SK-N-SH (cell line): ENCODE data around the gene BDKRB1. TPM values are rescaled to one million over a fixed set of nuclear protein-coding genes. Genes with fewer than 3 reads are reported as not detected.

Source experiments
- CTCF ChIA-PET: fragments of 300-600, 350-600 bp; formaldehyde crosslinking; extraction: SDS; loops from one replicate; lab custom pipeline; 2021; lab: Yijun Ruan, JAX
- POLR2A ChIA-PET: fragments of 350-600 bp; sonication (Branson Sonifier 250); formaldehyde crosslinking; extraction: SDS; loops from one replicate; lab custom pipeline; 2020; ENCODE audit warnings: antibody characterized with exemption, inconsistent platforms; lab: Yijun Ruan, JAX
- DNase-seq: peaks from one replicate; pipeline ENCODE4 v3.0.0; 2012
- H2AFZ ChIP-seq: fragments of 200-600 bp; sonication (generic); 2 replicates; pipeline ENCODE4 v1.8.1; 2016; ENCODE audit warnings: antibody characterized with exemption, mild to moderate bottlenecking, low read depth
- H3F3A ChIP-seq: fragments of 200-600 bp; sonication (generic); replicated peaks from 2 replicates; pipeline ENCODE3; 2016; ENCODE audit warnings: antibody characterized with exemption, mild to moderate bottlenecking; ENCODE audit not compliant: insufficient read depth
- H3K27ac ChIP-seq, 2 experiments: fragments of 200-500 bp in 1 of 2; fragments of 200-600 bp in 1 of 2; sonication (Bioruptor generic) in 1 of 2; sonication (generic), shearing (Covaris generic) in 1 of 2; 2 replicates each; pipeline versions ENCODE4 v1.5.1 to v1.6.1; 2014 to 2016; ENCODE audit warnings: low read depth in 2 of 2, inconsistent platforms in 1 of 2, low read length in 1 of 2, mild to moderate bottlenecking in 1 of 2, mixed read lengths in 1 of 2
- H3K27me3 ChIP-seq: fragments of 200-600 bp; sonication (generic), shearing (Covaris generic); 2 replicates; pipeline ENCODE4 v1.6.1; 2016; ENCODE audit warnings: mixed run types; ENCODE audit not compliant: insufficient read depth
- H3K36me3 ChIP-seq, 2 experiments: fragments of 200-500 bp in 1 of 2; fragments of 200-600 bp in 1 of 2; sonication (Bioruptor generic) in 1 of 2; sonication (generic) in 1 of 2; replicated peaks in 1 of 2; 2 replicates each; pipeline versions ENCODE3 to v1.5.1; 2014 to 2016; ENCODE audit warnings: low read length in 1 of 2, mild to moderate bottlenecking in 1 of 2; ENCODE audit not compliant: insufficient read depth in 2 of 2, control insufficient read depth in 1 of 2
- H3K4me1 ChIP-seq, 2 experiments: fragments of 200-500 bp in 1 of 2; fragments of 200-600 bp in 1 of 2; sonication (Bioruptor generic) in 1 of 2; sonication (generic), shearing (Covaris generic) in 1 of 2; 2 replicates each; pipeline versions ENCODE4 v1.5.1 to v1.6.1; 2014 to 2016; ENCODE audit warnings: low read depth in 1 of 2, low read length in 1 of 2, mixed run types in 1 of 2; ENCODE audit not compliant: insufficient read depth in 2 of 2, control insufficient read depth in 1 of 2
- H3K4me2 ChIP-seq: fragments of 200-600 bp; sonication (generic), shearing (Covaris generic); 2 replicates; pipeline ENCODE4 v1.6.1; 2017; ENCODE audit warnings: mixed run types
- H3K4me3 ChIP-seq, 2 experiments: fragments of 200-500 bp in 1 of 2; fragments of 200-600 bp in 1 of 2; sonication (Bioruptor generic) in 1 of 2; sonication (generic), shearing (Covaris generic) in 1 of 2; 2 replicates each; pipeline versions ENCODE4 v1.5.1 to v1.8.1; 2014 to 2016; ENCODE audit warnings: low read depth in 2 of 2, inconsistent platforms in 1 of 2, low read length in 1 of 2, mild to moderate bottlenecking in 1 of 2, mixed read lengths in 1 of 2, moderate library complexity in 1 of 2
- H3K79me2 ChIP-seq: fragments of 200-600 bp; sonication (generic); 2 replicates; pipeline ENCODE4 v1.8.1; 2017; ENCODE audit warnings: mild to moderate bottlenecking; ENCODE audit not compliant: insufficient read depth
- H3K9ac ChIP-seq: fragments of 200-600 bp; sonication (generic); 2 replicates; pipeline ENCODE4 v1.6.1; 2017; ENCODE audit warnings: mixed run types
- H3K9me2 ChIP-seq: fragments of 200-600 bp; sonication (generic); 2 replicates; pipeline ENCODE4 v1.6.1; 2017; ENCODE audit warnings: mixed run types
- H3K9me3 ChIP-seq: fragments of 200-600 bp; sonication (generic); 2 replicates; pipeline ENCODE4 v1.6.1; 2017; ENCODE audit warnings: mixed run types, mild to moderate bottlenecking, moderate library complexity
- H4K20me1 ChIP-seq: fragments of 200-600 bp; sonication (generic); 2 replicates; pipeline ENCODE4 v1.6.1; 2017; ENCODE audit warnings: mild to moderate bottlenecking, mixed run types; ENCODE audit not compliant: insufficient read depth
- CHD2 ChIP-seq: fragments of 150-350 bp; IDR thresholded peaks from 2 replicates; pipeline ENCODE4 v1.6.1; 2018; ENCODE audit warnings: low read length; ENCODE audit not compliant: partially characterized antibody
- ELF1 ChIP-seq: IDR thresholded peaks from 2 replicates; pipeline ENCODE4 v1.4.0; 2012
- EP300 ChIP-seq, 2 experiments: IDR thresholded peaks; 2 replicates each; pipeline versions ENCODE4 v1.4.0 to v1.6.1; 2012; ENCODE audit warnings: borderline replicate concordance in 1 of 2, low read depth in 1 of 2, low read length in 1 of 2
- EZH2phosphoT487 ChIP-seq: fragments of 200-600 bp; sonication (generic); IDR thresholded peaks from 2 replicates; pipeline ENCODE4 v1.6.1; 2017; ENCODE audit warnings: low read depth, mixed run types, mild to moderate bottlenecking, antibody characterized with exemption, moderate library complexity, borderline replicate concordance
- FOXM1 ChIP-seq: IDR thresholded peaks from 2 replicates; pipeline ENCODE4 v1.4.0; 2012; ENCODE audit warnings: low read depth, mild to moderate bottlenecking
- GATA2 ChIP-seq: sonication (generic); formaldehyde crosslinking; IDR thresholded peaks from 2 replicates; pipeline ENCODE4 v1.5.0; 2020; ENCODE audit warnings: mild to moderate bottlenecking, missing genetic modification reagents
- MXI1 ChIP-seq: IDR thresholded peaks from 2 replicates; pipeline ENCODE4 v1.6.1; 2012; ENCODE audit warnings: mild to moderate bottlenecking, low read depth, low read length, improper control_type of control experiment
- NFIC ChIP-seq: IDR thresholded peaks from 2 replicates; pipeline ENCODE4 v1.4.0; 2012; ENCODE audit warnings: borderline replicate concordance
- POLR2AphosphoS5 ChIP-seq: IDR thresholded peaks from 2 replicates; pipeline ENCODE4 v1.6.1; 2012; ENCODE audit warnings: low read depth, low read length
- RAD21 ChIP-seq: IDR thresholded peaks from 2 replicates; pipeline ENCODE4 v1.6.1; 2012; ENCODE audit warnings: mild to moderate bottlenecking, low read length
- RCOR1 ChIP-seq: fragments of 150-350 bp; IDR thresholded peaks from 2 replicates; pipeline ENCODE4 v1.6.1; 2017; ENCODE audit warnings: antibody characterized with exemption, low read length
- RFX5 ChIP-seq: IDR thresholded peaks from 2 replicates; pipeline ENCODE4 v1.6.1; 2012; ENCODE audit warnings: mild to moderate bottlenecking, improper control_type of control experiment, low read length
- RXRA ChIP-seq: IDR thresholded peaks from 2 replicates; pipeline ENCODE4 v1.4.0; 2012; ENCODE audit warnings: low read depth, mild to moderate bottlenecking, borderline replicate concordance
- SMC3 ChIP-seq: IDR thresholded peaks from 2 replicates; pipeline ENCODE4 v1.6.1; 2012; ENCODE audit warnings: low read depth, low read length, improper control_type of control experiment
- WGBS: methylation state at CpG from one replicate; pipeline ENCODE4 v1.1.6; 2017; ENCODE audit warnings: low lambda C conversion rate; 5-methylcytosine and 5-hydroxymethylcytosine counted together
- polyA plus RNA-seq, 3 experiments: library from polyadenylated mRNA; depleted of rRNA; stranded (reverse); fragments of >200 nt; gene quantifications; 2 replicates each; pipeline ENCODE4 v1.2.3, GENCODE V29; 2012
- TF ChIP-seq, protein P1 (sequence below): fragments of 200-600 bp; sonication (generic); IDR thresholded peaks from 2 replicates; pipeline ENCODE4 v1.6.1; 2017; ENCODE audit warnings: antibody characterized with exemption, mild to moderate bottlenecking, moderate library complexity
- TF ChIP-seq, protein P2 (sequence below): IDR thresholded peaks from 2 replicates; pipeline ENCODE4 v1.6.1; 2012; ENCODE audit warnings: mild to moderate bottlenecking, low read depth, low read length, moderate library complexity
- TF ChIP-seq, protein P3 (sequence below): IDR thresholded peaks from 2 replicates; pipeline ENCODE4 v1.4.0; 2012; ENCODE audit warnings: low read depth
- TF ChIP-seq, protein P4 (sequence below): IDR thresholded peaks from 2 replicates; pipeline ENCODE4 v1.4.0; 2012; ENCODE audit warnings: low read depth, borderline replicate concordance
- TF ChIP-seq, protein P5 (sequence below): IDR thresholded peaks from 2 replicates; pipeline ENCODE4 v1.4.0; 2012; ENCODE audit warnings: low read depth, borderline replicate concordance

The BDKRB1 gene
- polyA plus RNA-seq, 1 of the 3 experiments (the other 2 are of a cell fraction) = 14.4 TPM

DNA sequence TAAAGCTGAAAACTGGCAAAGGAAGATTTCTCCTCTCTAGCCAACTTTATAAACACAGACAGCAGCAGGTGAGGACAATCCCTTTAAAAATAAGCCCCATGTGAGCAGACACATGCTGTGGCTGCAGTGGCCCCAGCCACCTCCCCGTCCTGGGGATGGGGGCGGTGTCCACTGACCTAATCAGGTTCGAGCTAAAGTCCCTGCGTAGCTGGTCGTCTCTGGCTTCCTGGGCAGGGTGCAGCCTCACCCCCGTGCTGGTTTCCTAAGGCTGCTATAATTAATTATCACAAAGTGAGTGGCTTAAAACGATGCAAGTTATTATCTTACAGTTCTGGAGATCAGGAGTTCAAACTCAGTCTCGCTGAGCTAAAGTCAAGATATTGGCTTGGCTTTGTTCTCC is 1.0 kb downstream of the BDKRB1 start:
- ChIA-PET POLR2A (no interaction called here), CTCF (interaction anchor here (1.6 kb wide), 1 partner anchor 156 kb away, joined by 6 read pairs; no protein-coding TSS in a partner anchor)
- Histone ChIP-seq H3K9me2 (no peaks in the 10 kb centered on the region), H3F3A (peaks cover 35% of the 10 kb centered on the region), H3K9ac (peak overlapping the region; percentile 64; the same call in 1 of the 2 replicates), H3K27ac (peak overlapping the region; percentile 53 to 97; a peak in 3 of 4 replicates), H3K4me1 (peaks cover 10 to 27% of the 10 kb centered on the region in 2 experiments), H2AFZ (no peak overlapping the region), H4K20me1 (no peaks in the 10 kb centered on the region), H3K4me2 (peak overlapping the region; percentile 66), H3K27me3 (no peaks in the 10 kb centered on the region), H3K79me2 (peaks cover 54% of the 10 kb centered on the region), H3K36me3 (peaks cover 0 to 15% of the 10 kb centered on the region in 2 experiments), H3K4me3 (no peak overlapping the region; a peak in 1 of 4 replicates), H3K9me3 (peaks cover 10% of the 10 kb centered on the region; the same call in 1 of the 2 replicates)
- WGBS = 82% methylated on average over 6 of the region's 8 CpGs
- DNase-seq = no peak
- no peak for TF ChIP-seq RXRA
- no peak for TF ChIP-seq EZH2phosphoT487
- TF ChIP-seq, protein P1, sequence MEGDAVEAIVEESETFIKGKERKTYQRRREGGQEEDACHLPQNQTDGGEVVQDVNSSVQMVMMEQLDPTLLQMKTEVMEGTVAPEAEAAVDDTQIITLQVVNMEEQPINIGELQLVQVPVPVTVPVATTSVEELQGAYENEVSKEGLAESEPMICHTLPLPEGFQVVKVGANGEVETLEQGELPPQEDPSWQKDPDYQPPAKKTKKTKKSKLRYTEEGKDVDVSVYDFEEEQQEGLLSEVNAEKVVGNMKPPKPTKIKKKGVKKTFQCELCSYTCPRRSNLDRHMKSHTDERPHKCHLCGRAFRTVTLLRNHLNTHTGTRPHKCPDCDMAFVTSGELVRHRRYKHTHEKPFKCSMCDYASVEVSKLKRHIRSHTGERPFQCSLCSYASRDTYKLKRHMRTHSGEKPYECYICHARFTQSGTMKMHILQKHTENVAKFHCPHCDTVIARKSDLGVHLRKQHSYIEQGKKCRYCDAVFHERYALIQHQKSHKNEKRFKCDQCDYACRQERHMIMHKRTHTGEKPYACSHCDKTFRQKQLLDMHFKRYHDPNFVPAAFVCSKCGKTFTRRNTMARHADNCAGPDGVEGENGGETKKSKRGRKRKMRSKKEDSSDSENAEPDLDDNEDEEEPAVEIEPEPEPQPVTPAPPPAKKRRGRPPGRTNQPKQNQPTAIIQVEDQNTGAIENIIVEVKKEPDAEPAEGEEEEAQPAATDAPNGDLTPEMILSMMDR = no peak
- no peak for TF ChIP-seq POLR2AphosphoS5
- TF ChIP-seq NFIC = no peak
- TF ChIP-seq, protein P2, sequence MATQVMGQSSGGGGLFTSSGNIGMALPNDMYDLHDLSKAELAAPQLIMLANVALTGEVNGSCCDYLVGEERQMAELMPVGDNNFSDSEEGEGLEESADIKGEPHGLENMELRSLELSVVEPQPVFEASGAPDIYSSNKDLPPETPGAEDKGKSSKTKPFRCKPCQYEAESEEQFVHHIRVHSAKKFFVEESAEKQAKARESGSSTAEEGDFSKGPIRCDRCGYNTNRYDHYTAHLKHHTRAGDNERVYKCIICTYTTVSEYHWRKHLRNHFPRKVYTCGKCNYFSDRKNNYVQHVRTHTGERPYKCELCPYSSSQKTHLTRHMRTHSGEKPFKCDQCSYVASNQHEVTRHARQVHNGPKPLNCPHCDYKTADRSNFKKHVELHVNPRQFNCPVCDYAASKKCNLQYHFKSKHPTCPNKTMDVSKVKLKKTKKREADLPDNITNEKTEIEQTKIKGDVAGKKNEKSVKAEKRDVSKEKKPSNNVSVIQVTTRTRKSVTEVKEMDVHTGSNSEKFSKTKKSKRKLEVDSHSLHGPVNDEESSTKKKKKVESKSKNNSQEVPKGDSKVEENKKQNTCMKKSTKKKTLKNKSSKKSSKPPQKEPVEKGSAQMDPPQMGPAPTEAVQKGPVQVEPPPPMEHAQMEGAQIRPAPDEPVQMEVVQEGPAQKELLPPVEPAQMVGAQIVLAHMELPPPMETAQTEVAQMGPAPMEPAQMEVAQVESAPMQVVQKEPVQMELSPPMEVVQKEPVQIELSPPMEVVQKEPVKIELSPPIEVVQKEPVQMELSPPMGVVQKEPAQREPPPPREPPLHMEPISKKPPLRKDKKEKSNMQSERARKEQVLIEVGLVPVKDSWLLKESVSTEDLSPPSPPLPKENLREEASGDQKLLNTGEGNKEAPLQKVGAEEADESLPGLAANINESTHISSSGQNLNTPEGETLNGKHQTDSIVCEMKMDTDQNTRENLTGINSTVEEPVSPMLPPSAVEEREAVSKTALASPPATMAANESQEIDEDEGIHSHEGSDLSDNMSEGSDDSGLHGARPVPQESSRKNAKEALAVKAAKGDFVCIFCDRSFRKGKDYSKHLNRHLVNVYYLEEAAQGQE = no peak
- TF ChIP-seq, protein P3, sequence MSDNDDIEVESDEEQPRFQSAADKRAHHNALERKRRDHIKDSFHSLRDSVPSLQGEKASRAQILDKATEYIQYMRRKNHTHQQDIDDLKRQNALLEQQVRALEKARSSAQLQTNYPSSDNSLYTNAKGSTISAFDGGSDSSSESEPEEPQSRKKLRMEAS = no peak
- no peak for TF ChIP-seq CHD2
- no peak for TF ChIP-seq EP300 (IDR thresholded peaks at IDR 0.05; ENCODE audit: borderline replicate concordance in 1 of 2, low read depth in 1 of 2, low read length in 1 of 2)
- no peak for TF ChIP-seq MXI1
- no peak for TF ChIP-seq GATA2 (CRISPR knock-in tag)
- TF ChIP-seq ELF1 = no peak
- no peak for TF ChIP-seq RFX5
- TF ChIP-seq FOXM1 = no peak
- no peak for TF ChIP-seq RAD21
- TF ChIP-seq, protein P4, sequence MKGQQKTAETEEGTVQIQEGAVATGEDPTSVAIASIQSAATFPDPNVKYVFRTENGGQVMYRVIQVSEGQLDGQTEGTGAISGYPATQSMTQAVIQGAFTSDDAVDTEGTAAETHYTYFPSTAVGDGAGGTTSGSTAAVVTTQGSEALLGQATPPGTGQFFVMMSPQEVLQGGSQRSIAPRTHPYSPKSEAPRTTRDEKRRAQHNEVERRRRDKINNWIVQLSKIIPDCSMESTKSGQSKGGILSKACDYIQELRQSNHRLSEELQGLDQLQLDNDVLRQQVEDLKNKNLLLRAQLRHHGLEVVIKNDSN = no peak
- TF ChIP-seq, protein P5, sequence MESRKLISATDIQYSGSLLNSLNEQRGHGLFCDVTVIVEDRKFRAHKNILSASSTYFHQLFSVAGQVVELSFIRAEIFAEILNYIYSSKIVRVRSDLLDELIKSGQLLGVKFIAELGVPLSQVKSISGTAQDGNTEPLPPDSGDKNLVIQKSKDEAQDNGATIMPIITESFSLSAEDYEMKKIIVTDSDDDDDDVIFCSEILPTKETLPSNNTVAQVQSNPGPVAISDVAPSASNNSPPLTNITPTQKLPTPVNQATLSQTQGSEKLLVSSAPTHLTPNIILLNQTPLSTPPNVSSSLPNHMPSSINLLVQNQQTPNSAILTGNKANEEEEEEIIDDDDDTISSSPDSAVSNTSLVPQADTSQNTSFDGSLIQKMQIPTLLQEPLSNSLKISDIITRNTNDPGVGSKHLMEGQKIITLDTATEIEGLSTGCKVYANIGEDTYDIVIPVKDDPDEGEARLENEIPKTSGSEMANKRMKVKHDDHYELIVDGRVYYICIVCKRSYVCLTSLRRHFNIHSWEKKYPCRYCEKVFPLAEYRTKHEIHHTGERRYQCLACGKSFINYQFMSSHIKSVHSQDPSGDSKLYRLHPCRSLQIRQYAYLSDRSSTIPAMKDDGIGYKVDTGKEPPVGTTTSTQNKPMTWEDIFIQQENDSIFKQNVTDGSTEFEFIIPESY = no peak
- no peak for TF ChIP-seq RCOR1
- TF ChIP-seq SMC3 = no peak
